Activated CD8-positive, alpha-beta memory T cell treated with anti-CD3 and anti-CD28 coated beads for 36 hours (primary cell): ENCODE measurements around the gene SNAPC1. TPM values are rescaled to one million over a fixed set of nuclear protein-coding genes. Genes with fewer than 3 reads are reported as not detected.

ENCODE experiments used
- CTCF ChIA-PET: fragments of 350-600 bp; sonication (Branson Sonifier 250); formaldehyde crosslinking; loops from one replicate; lab custom pipeline; 2021; ENCODE audit warnings: antibody characterized with exemption; lab: Charles Lee
- POLR2A ChIA-PET: fragments of 350-600 bp; sonication (Branson Sonifier 250); formaldehyde crosslinking; loops from one replicate; lab custom pipeline; 2021; ENCODE audit warnings: antibody characterized with exemption; lab: Charles Lee
- total RNA-seq, 2 experiments: library from RNA; stranded (reverse); gene quantifications; one replicate each; pipeline ENCODE4 v1.2.3, GENCODE V29; 2021

Gene SNAPC1
- total RNA-seq, 2 experiments from 2014 or later = 9.9 to 10.1 TPM

GRCh38 chr14:61841145-61841544 is 78.9 kb downstream of the SNAPC1 start:
- ChIA-PET CTCF (no interaction called here), POLR2A (no interaction called here)

Other genes starting within 250 kb of the SNAPC1 start
- 100 to 1,000 TPM; 158 to 163 TPM for gene HIF1A, start 66.9 kb upstream of the SNAPC1 start, total RNA-seq
- gene SYT16, start 50.3 kb downstream of the SNAPC1 start, total RNA-seq = not detected